Measurements from ENCODE around the gene ZNF638. TPM values are rescaled to one million over a fixed set of nuclear protein-coding genes. Genes with fewer than 3 reads are reported as not detected.

The ZNF638 gene
- total RNA-seq, 4 donors from 2014 or later = 154 to 299 (median 202) TPM

GRCh38 chr2:71385012-71385411 is 53.4 kb downstream of the ZNF638 start:
- TF ChIP-seq CTCF (IDR thresholded peaks at IDR 0.05) (no peak), POLR2A (IDR thresholded peaks at IDR 0.05) (no peak)
- Histone ChIP-seq H3K27me3 (no peaks in the 10 kb centered on the region), H3K9me3 (no peaks in the 10 kb centered on the region), H3K27ac (no peak overlapping the region), H3K4me3 (replicated peaks in 1 of 3) (no peak overlapping the region), H3K4me1 (no peaks in the 10 kb centered on the region), H3K36me3 (peaks cover 22 to 24% of the 10 kb centered on the region in 2 donors)
- 28 to 36% methylated on average over 1 of the region's 1 CpG for WGBS, 2 donors
- no peak for DNase-seq
- intact Hi-C loops (cut with DNase I) = no loop called here

- no peaks in the 10 kb centered on the region for H3K9me3 ChIP-seq
- DNase-seq = no peak
- no peak overlapping the region for H3K27ac ChIP-seq
- intact Hi-C loops (cut with DNase I) = no loop called here
- TF ChIP-seq CTCF (IDR thresholded peaks at IDR 0.05) = no peak
- no peak for TF ChIP-seq POLR2A (IDR thresholded peaks at IDR 0.05)
- H3K4me3 ChIP-seq (replicated peaks in 1 of 3) = no peak overlapping the region
- H3K36me3 ChIP-seq = peaks cover 13 to 18% of the 10 kb centered on the region in 2 donors
- H3K27me3 ChIP-seq = no peaks in the 10 kb centered on the region
- H3K4me1 ChIP-seq = no peaks in the 10 kb centered on the region
- 93 to 97% methylated on average over 16 of the region's 16 CpGs for WGBS, 2 donors
These were observed 56.6 kb downstream of the ZNF638 start for GRCh38 chr2:71388214-71388613.

GRCh38 chr2:71389384-71390072 is 57.9 kb downstream of the ZNF638 start:
- Histone ChIP-seq H3K4me3 (replicated peaks in 1 of 3) (no peak overlapping the region), H3K27ac (no peak overlapping the region), H3K4me1 (no peaks in the 10 kb centered on the region), H3K27me3 (no peaks in the 10 kb centered on the region), H3K9me3 (no peaks in the 10 kb centered on the region), H3K36me3 (peaks cover 25 to 27% of the 10 kb centered on the region in 2 donors)
- TF ChIP-seq CTCF (IDR thresholded peaks at IDR 0.05) (no peak), POLR2A (IDR thresholded peaks at IDR 0.05) (no peak)
- whole genome bisulfite sequencing, 2 donors = 91% methylated on average over 12 of the region's 12 CpGs
- no peak for DNase-seq
- intact Hi-C loops (cut with DNase I) = no loop called here

GRCh38 chr2:71393216-71393615 is 61.6 kb downstream of the ZNF638 start:
- Histone ChIP-seq H3K4me3 (replicated peaks in 1 of 3) (no peak overlapping the region), H3K27ac (no peak overlapping the region), H3K4me1 (no peaks in the 10 kb centered on the region), H3K27me3 (no peaks in the 10 kb centered on the region), H3K9me3 (no peaks in the 10 kb centered on the region), H3K36me3 (peaks cover 24 to 38% of the 10 kb centered on the region in 2 donors)
- WGBS, 2 donors = 97% methylated on average over 8 of the region's 8 CpGs
- no peak for DNase-seq
- TF ChIP-seq POLR2A (IDR thresholded peaks at IDR 0.05) (no peak), CTCF (IDR thresholded peaks at IDR 0.05) (no peak)
- intact Hi-C loops (cut with DNase I) = no loop called here

- H3K4me1 ChIP-seq = no peaks in the 10 kb centered on the region
- peaks cover 16 to 25% of the 10 kb centered on the region in 2 donors for H3K36me3 ChIP-seq
- no peaks in the 10 kb centered on the region for H3K9me3 ChIP-seq
- H3K4me3 ChIP-seq (replicated peaks in 1 of 3) = no peak overlapping the region
- WGBS, 2 donors = 90% methylated on average over 10 of the region's 10 CpGs
- H3K27ac ChIP-seq = no peak overlapping the region
- intact Hi-C loops (cut with DNase I) = no loop called here
- no peak for DNase-seq
- TF ChIP-seq POLR2A (IDR thresholded peaks at IDR 0.05) = no peak
- TF ChIP-seq CTCF (IDR thresholded peaks at IDR 0.05) = no peak
- H3K27me3 ChIP-seq = no peaks in the 10 kb centered on the region
These were observed 63.9 kb downstream of the ZNF638 start for GRCh38 chr2:71395471-71395870.

All from thyroid gland (tissue), 4 donors.